Tibial nerve (tissue), 4 donors: ENCODE measurements around the gene RAB8A. TPM values are rescaled to one million over a fixed set of nuclear protein-coding genes. Genes with fewer than 3 reads are reported as not detected.
"Not testable (repeated sequence)": the region's sequence is repeated elsewhere in the genome, so short reads cannot be mapped to it uniquely, and the experiment has no call there.

Source experiments
- DNase-seq, 2 donors: peaks; one replicate each; pipeline ENCODE4 v3.0.0-alpha.2; 2019; ENCODE audit warnings: low spot score in 2 of 2
- H3K27ac ChIP-seq, 4 donors: fragments of 200-600 bp; sonication (generic) in 3 of 4; one replicate each; pipeline ENCODE4 v1.5.1; 2017 to 2019; ENCODE audit warnings: mild to moderate bottlenecking in 1 of 4
- H3K27me3 ChIP-seq, 2 donors: fragments of 200-600 bp; sonication (generic) in 1 of 2; one replicate each; pipeline versions ENCODE4 v1.5.1 to v1.6.0; 2017 to 2019
- H3K36me3 ChIP-seq, 3 donors: fragments of 200-600 bp; sonication (generic); one replicate each; pipeline ENCODE4 v1.5.1; 2018 to 2019
- H3K4me1 ChIP-seq, 4 donors: fragments of 200-600 bp; sonication (generic) in 3 of 4; one replicate each; pipeline ENCODE4 v1.5.1; 2017 to 2019
- H3K4me3 ChIP-seq, 4 donors: fragments of 200-600 bp; sonication (generic) in 3 of 4; one replicate each; pipeline ENCODE4 v1.5.1; 2017 to 2019; ENCODE audit warnings: mild to moderate bottlenecking in 1 of 4, moderate library complexity in 1 of 4
- H3K9me3 ChIP-seq, 4 donors: fragments of 200-600 bp; sonication (generic) in 3 of 4; one replicate each; pipeline ENCODE4 v1.5.1; 2017 to 2019
- CTCF ChIP-seq, 5 experiments: fragments of 200-600 bp in 3 of 5; fragments of 450-650 bp in 2 of 5; sonication (generic) in 3 of 5; IDR thresholded peaks; one replicate each; pipeline ENCODE4 v1.5.1; 2016 to 2019; ENCODE audit warnings: antibody characterized with exemption in 5 of 5, mild to moderate bottlenecking in 3 of 5, moderate library complexity in 2 of 5
- EP300 ChIP-seq, 2 donors: sonication (generic); formaldehyde crosslinking; IDR thresholded peaks; one replicate each; pipeline ENCODE4 v1.6.1; 2017; ENCODE audit warnings: antibody characterized with exemption in 2 of 2, mild to moderate bottlenecking in 1 of 2
- POLR2A ChIP-seq, 2 donors: fragments of 450-650 bp; IDR thresholded peaks; one replicate each; pipeline ENCODE4 v1.6.1; 2017; ENCODE audit warnings: antibody characterized with exemption in 2 of 2, mild to moderate bottlenecking in 2 of 2, moderate library complexity in 2 of 2
- WGBS, 2 donors: methylation state at CpG; one replicate each; pipeline ENCODE4 v1.1.5; 2018; 5-methylcytosine and 5-hydroxymethylcytosine counted together
- total RNA-seq, 4 donors: library from RNA; depleted of rRNA; stranded (reverse); fragments of >200 nt; gene quantifications; one replicate each; pipeline ENCODE4 v1.1.0, GENCODE V29; 2016

RAB8A gene
- total RNA-seq, 4 donors from 2014 or later = 27.3 to 42.9 (median 36.3) TPM

- WGBS, 2 donors = 40 to 52% methylated on average over 13 of the region's 13 CpGs
- Histone ChIP-seq H3K4me1 (peaks cover 0 to 47% (median 12%) of the 10 kb centered on the region in 4 donors), H3K27me3 (no peaks in the 10 kb centered on the region), H3K4me3 (no peak overlapping the region), H3K9me3 (no peaks in the 10 kb centered on the region), H3K27ac (peak overlapping the region in 3 of 4 donors; percentile 44 to 82 (median 80)), H3K36me3 (peaks cover 15 to 98% (median 44%) of the 10 kb centered on the region in 3 donors)
- TF ChIP-seq CTCF (IDR thresholded peaks at IDR 0.05) (no peak), EP300 (IDR thresholded peaks at IDR 0.05) (peak in 1 of 2 donors; percentile 38)
- no peak for DNase-seq
Observed at GRCh38 chr19:16095071-16095571, 16.6 kb upstream of the RAB8A start.

- H3K4me1 ChIP-seq = peaks cover 0 to 43% (median 12%) of the 10 kb centered on the region in 4 donors
- H3K4me3 ChIP-seq = no peak overlapping the region
- peak overlapping the region in 3 of 4 donors; percentile 12 to 82 (median 80) for H3K27ac ChIP-seq
- no peaks in the 10 kb centered on the region for H3K27me3 ChIP-seq
- WGBS, 2 donors = 61 to 66% methylated on average over 10 of the region's 10 CpGs
- DNase-seq = no peak
- H3K36me3 ChIP-seq = peaks cover 15 to 98% (median 37%) of the 10 kb centered on the region in 3 donors
- TF ChIP-seq CTCF (IDR thresholded peaks at IDR 0.05) = no peak
- no peak for TF ChIP-seq POLR2A (IDR thresholded peaks at IDR 0.05)
- no peak for TF ChIP-seq EP300 (IDR thresholded peaks at IDR 0.05)
- H3K9me3 ChIP-seq = no peaks in the 10 kb centered on the region
Observed at GRCh38 chr19:16096280-16096855, 15.3 kb upstream of the RAB8A start.

GRCh38 chr19:16098416-16098768 lies 13.3 kb upstream of the RAB8A start:
- no peaks in the 10 kb centered on the region for H3K9me3 ChIP-seq
- H3K4me3 ChIP-seq = no peak overlapping the region
- H3K27me3 ChIP-seq = no peaks in the 10 kb centered on the region
- WGBS, 2 donors = 82 to 88% methylated on average over 6 of the region's 6 CpGs
- peaks cover 0 to 34% (median 12%) of the 10 kb centered on the region in 4 donors for H3K4me1 ChIP-seq
- TF ChIP-seq POLR2A (IDR thresholded peaks at IDR 0.05) = no peak
- TF ChIP-seq EP300 (IDR thresholded peaks at IDR 0.05) = no peak
- no peak for TF ChIP-seq CTCF (IDR thresholded peaks at IDR 0.05)
- DNase-seq = no peak
- H3K27ac ChIP-seq = peak overlapping the region in 1 of 4 donors; percentile 64
- H3K36me3 ChIP-seq = peaks cover 3 to 98% (median 30%) of the 10 kb centered on the region in 3 donors

- H3K27ac ChIP-seq = peak overlapping the region in 1 of 4 donors; percentile 64
- peaks cover 0 to 98% (median 26%) of the 10 kb centered on the region in 3 donors for H3K36me3 ChIP-seq
Observed at GRCh38 chr19:16098821-16099220, 12.9 kb upstream of the RAB8A start.

GRCh38 chr19:16099314-16099965 lies 12.2 kb upstream of the RAB8A start:
- H3K36me3 ChIP-seq = peaks cover 0 to 97% (median 20%) of the 10 kb centered on the region in 3 donors
- WGBS, 2 donors = 89 to 91% methylated on average over 8 of the region's 8 CpGs

More at GRCh38 chr19:16098821-16099220, 12.9 kb upstream of the RAB8A start:
- TF ChIP-seq CTCF (IDR thresholded peaks at IDR 0.05) (no peak), EP300 (IDR thresholded peaks at IDR 0.05) (no peak), POLR2A (IDR thresholded peaks at IDR 0.05) (no peak)
- Histone ChIP-seq H3K9me3 (no peaks in the 10 kb centered on the region), H3K4me3 (no peak overlapping the region), H3K4me1 (peaks cover 0 to 30% (median 12%) of the 10 kb centered on the region in 4 donors), H3K27me3 (no peaks in the 10 kb centered on the region)
- WGBS, 2 donors = 91 to 92% methylated on average over 6 of the region's 6 CpGs
- DNase-seq = no peak

More at GRCh38 chr19:16099314-16099965, 12.2 kb upstream of the RAB8A start:
- H3K9me3 ChIP-seq, H3K27me3 ChIP-seq, H3K27ac ChIP-seq, DNase-seq, H3K4me3 ChIP-seq: not testable (repeated sequence)
- H3K4me1 ChIP-seq = peaks cover 0 to 25% (median 10%) of the 10 kb centered on the region in 4 donors
